SHP77 treated with DMSO at 0.1 percent for 48 hours (cell line): Measurements from ENCODE around the gene PIK3R2.
"Not testable (repeated sequence)": the region's sequence is repeated elsewhere in the genome, so short reads cannot be mapped to it uniquely, and the experiment has no call there.

Experiments used
- DNase-seq: peaks from one replicate; lab custom pipeline; 2025; lab: John Stamatoyannopoulos, UW

The PIK3R2 gene

GRCh38 chr19:18203863-18204393 lies 51.0 kb downstream of the PIK3R2 start, which contains the start of gene RAB3A:
Gene RAB3A, minus strand, starts transcription at chr19:18204042. Its CDS starts 1,302 bp downstream, at chr19:18202740.
- DNase-seq: peak; percentile 99

- no peak for DNase-seq
These were observed 51.6 kb downstream of the PIK3R2 start for GRCh38 chr19:18204394-18205199.

- DNase-seq: peak; percentile 39
These were observed 52.4 kb downstream of the PIK3R2 start for GRCh38 chr19:18205200-18205892.

DNA sequence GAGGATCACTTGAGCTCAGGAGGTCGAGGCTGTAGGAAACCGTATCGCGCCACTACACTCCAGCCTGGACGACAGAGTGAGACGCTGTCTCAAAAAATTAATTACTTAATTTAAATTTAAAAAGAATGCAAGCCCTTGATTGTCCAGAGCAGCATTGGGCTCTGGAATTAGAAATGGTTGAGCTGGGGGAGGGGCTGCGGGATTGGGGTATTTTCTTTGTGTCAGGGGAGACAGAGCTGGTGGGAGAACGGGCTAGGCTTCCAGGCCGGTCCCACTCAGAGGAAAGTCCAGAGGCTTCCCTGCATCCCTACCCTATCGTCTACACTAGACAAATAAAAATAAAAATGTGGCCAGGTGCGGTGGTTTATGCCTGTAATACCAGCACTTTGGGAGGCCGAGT lies 53.1 kb downstream of the PIK3R2 start:
- DNase-seq: no peak

DNA sequence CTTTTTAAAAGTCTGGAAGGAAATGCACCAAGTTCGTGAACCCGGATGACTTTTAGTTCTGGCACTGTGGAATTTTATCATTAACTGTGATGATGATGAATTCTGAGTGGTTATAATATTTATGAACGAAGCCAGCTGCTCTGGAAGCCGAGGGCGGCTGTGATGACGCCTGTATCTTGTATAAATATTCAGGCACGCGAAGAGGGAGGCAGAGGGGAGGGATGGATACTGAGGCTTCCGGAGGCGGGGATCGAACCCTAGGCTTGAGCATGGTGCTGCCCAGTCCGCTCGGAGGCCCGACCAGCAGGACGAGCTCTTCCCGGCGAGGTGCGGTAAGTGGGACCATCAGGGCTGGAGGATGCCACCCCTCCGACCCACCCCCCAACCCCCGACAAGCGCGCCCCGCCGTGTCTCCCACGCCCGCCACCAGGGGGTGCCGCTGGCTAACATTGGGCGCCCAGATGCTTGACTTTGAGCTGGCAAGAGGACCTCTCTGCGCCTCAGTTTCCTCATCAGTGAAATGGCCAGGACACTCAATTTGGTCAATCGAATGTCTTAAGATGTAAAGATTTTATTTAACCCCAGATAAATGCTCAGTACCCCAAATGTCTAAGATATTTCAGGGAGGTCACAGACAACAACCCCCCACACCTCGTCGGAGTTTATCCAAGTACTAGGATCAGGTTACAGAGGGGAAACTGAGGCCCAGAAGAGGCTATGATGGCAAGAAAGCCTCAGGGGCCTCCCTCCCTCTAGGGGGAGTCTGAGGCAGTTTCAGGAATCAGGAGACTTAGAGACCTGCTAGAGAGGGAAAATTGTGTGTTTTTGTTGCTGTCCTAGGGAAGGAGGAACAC lies 55.4 kb downstream of the PIK3R2 start:
- no peak for DNase-seq

- not testable (repeated sequence) for DNase-seq
These were observed 56.9 kb downstream of the PIK3R2 start for GRCh38 chr19:18209912-18210311.

DNA sequence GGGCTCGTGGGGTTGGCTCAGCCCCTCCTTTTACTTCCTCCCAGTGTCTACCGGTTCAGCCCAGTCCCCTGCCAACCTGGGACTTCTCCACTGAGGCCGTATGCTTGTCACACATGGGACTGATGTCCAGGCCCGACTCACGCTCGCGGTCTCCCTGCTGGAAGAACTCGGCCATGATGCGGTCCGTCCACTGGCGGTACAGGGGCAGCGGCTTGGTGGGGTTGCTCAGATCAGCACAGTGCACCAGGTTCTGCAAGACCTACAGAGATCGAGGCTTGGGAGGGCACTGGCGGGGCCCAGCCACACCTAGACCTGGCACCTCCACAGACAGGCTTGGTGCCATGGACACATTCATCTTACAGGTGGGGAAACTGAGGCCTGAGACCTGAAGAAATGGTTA lies 58.7 kb downstream of the PIK3R2 start:
- DNase-seq: no peak

- no peak for DNase-seq
These were observed 61.9 kb downstream of the PIK3R2 start for GRCh38 chr19:18214779-18215433.

GRCh38 chr19:18216789-18217188 lies 63.8 kb downstream of the PIK3R2 start:
- no peak for DNase-seq

- DNase-seq: no peak
These were observed 65.2 kb downstream of the PIK3R2 start for GRCh38 chr19:18218159-18218558.

- no peak for DNase-seq
These were observed 65.6 kb downstream of the PIK3R2 start for GRCh38 chr19:18218600-18218999.
